HEK293 (cell line): ENCODE results near the gene MALL.

Experiments used
- KLF10 ChIP-seq: fragments of 450-650 bp; IDR thresholded peaks from 2 replicates; pipeline ENCODE4 v1.5.1; 2018; ENCODE audit warnings: missing biosample characterization, mild to moderate bottlenecking, missing genetic modification characterization
- RBAK ChIP-seq: fragments of 450-650 bp; formaldehyde crosslinking; IDR thresholded peaks from 2 replicates; pipeline ENCODE4 v1.5.1; 2016; ENCODE audit warnings: missing biosample characterization, missing genetic modification characterization
- SP2 ChIP-seq: fragments of 450-650 bp; formaldehyde crosslinking; IDR thresholded peaks from 2 replicates; pipeline ENCODE4 v1.5.1; 2016; ENCODE audit warnings: missing biosample characterization, missing genetic modification characterization
- YY1 ChIP-seq: fragments of 450-650 bp; formaldehyde crosslinking; IDR thresholded peaks from 2 replicates; pipeline ENCODE4 v1.5.1; 2018; ENCODE audit warnings: missing biosample characterization, missing genetic modification characterization
- ZBTB1 ChIP-seq: fragments of 450-650 bp; formaldehyde crosslinking; IDR thresholded peaks from 2 replicates; pipeline ENCODE4 v1.5.1; 2016; ENCODE audit warnings: missing biosample characterization, missing genetic modification characterization
- ZBTB49 ChIP-seq: fragments of 450-650 bp; formaldehyde crosslinking; IDR thresholded peaks from 2 replicates; pipeline ENCODE4 v1.5.1; 2016; ENCODE audit warnings: missing biosample characterization, missing genetic modification characterization, low read depth
- ZFP37 ChIP-seq: fragments of 450-650 bp; formaldehyde crosslinking; IDR thresholded peaks from 2 replicates; pipeline ENCODE4 v1.5.1; 2016; ENCODE audit warnings: missing biosample characterization, missing genetic modification characterization
- ZNF19 ChIP-seq: fragments of 450-650 bp; formaldehyde crosslinking; IDR thresholded peaks from 2 replicates; pipeline ENCODE4; 2016; ENCODE audit warnings: missing biosample characterization, missing genetic modification characterization, low read depth
- ZNF398 ChIP-seq: fragments of 450-650 bp; formaldehyde crosslinking; IDR thresholded peaks from 2 replicates; pipeline ENCODE4 v1.5.1; 2017; ENCODE audit warnings: missing biosample characterization, missing genetic modification characterization
- ZNF449 ChIP-seq: fragments of 450-650 bp; formaldehyde crosslinking; IDR thresholded peaks from 2 replicates; pipeline ENCODE4 v1.5.1; 2017; ENCODE audit warnings: missing biosample characterization, mild to moderate bottlenecking, missing genetic modification characterization, moderate library complexity
- ZNF521 ChIP-seq: fragments of 450-650 bp; formaldehyde crosslinking; IDR thresholded peaks from 2 replicates; pipeline ENCODE4 v1.5.1; 2017; ENCODE audit warnings: missing biosample characterization, mild to moderate bottlenecking, missing genetic modification characterization
- ZNF76 ChIP-seq: fragments of 450-650 bp; formaldehyde crosslinking; IDR thresholded peaks from 2 replicates; pipeline ENCODE4; 2016; ENCODE audit warnings: low read depth, missing biosample characterization, missing genetic modification characterization, borderline replicate concordance
- TF ChIP-seq, protein P1 (sequence below): fragments of 450-650 bp; formaldehyde crosslinking; IDR thresholded peaks from 2 replicates; pipeline ENCODE4 v1.5.1; 2016; ENCODE audit warnings: missing biosample characterization, missing genetic modification characterization
- TF ChIP-seq, protein P2 (sequence below): fragments of 450-650 bp; IDR thresholded peaks from 2 replicates; pipeline ENCODE4 v1.5.1; 2018; ENCODE audit warnings: missing biosample characterization, mild to moderate bottlenecking, missing genetic modification characterization

DNA sequence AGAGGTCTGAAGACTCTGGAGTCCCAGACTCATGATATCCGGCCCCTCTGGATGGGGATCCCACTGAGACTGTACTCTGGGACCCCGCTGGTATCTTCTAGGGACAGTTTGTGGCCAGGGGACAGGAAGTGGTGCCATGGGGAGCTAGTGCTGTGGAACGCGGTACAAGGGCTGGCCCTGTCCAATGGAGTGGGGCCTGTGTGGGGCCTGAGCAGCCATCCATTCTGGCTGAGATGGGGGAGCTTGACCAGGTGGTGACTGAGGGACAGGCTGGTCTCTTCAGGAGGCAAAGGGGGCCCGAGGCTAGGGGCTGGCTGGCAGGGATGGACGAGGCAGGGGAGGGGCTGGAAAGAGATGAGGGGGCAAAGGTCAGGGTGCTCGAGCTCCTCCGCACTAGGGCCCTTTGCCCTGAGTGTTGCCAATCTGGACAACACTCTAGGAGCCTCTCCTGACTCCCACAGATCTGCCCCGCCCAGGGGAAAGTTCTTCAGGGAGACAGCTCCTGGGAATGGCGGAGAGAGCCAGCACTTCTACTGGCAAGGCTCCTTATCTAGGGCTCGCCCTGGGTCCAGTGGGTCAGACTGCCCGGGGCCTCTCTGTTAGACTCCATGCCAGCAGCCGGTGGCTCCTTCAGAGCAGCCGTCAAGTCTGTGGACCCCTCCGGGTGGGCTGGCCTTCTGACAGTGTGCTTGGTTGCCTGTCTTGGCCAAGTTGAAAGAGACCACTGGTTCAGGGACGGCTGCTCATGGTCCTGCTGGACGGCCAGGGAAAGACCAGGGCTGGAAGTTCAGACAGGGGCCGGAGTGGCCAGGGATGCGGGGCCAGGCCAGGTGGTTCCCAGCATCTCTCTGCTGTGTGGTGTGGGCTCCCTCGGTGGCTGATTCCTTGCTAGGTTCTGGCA is 12.3 kb downstream of the MALL start:
- TF ChIP-seq ZFP37 (tag by site-specific recombination): no peak
- no peak for TF ChIP-seq SP2 (tag by site-specific recombination)
- no peak for TF ChIP-seq ZBTB1 (tag by site-specific recombination)
- TF ChIP-seq, protein P1, sequence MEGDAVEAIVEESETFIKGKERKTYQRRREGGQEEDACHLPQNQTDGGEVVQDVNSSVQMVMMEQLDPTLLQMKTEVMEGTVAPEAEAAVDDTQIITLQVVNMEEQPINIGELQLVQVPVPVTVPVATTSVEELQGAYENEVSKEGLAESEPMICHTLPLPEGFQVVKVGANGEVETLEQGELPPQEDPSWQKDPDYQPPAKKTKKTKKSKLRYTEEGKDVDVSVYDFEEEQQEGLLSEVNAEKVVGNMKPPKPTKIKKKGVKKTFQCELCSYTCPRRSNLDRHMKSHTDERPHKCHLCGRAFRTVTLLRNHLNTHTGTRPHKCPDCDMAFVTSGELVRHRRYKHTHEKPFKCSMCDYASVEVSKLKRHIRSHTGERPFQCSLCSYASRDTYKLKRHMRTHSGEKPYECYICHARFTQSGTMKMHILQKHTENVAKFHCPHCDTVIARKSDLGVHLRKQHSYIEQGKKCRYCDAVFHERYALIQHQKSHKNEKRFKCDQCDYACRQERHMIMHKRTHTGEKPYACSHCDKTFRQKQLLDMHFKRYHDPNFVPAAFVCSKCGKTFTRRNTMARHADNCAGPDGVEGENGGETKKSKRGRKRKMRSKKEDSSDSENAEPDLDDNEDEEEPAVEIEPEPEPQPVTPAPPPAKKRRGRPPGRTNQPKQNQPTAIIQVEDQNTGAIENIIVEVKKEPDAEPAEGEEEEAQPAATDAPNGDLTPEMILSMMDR (tag by site-specific recombination): no peak
- TF ChIP-seq ZNF19 (tag by site-specific recombination): no peak
- TF ChIP-seq KLF10 (tag by site-specific recombination): no peak
- no peak for TF ChIP-seq ZNF521 (tag by site-specific recombination)
- no peak for TF ChIP-seq YY1 (tag by site-specific recombination)
- no peak for TF ChIP-seq ZNF398 (tag by site-specific recombination)
- TF ChIP-seq ZNF449: no peak
- TF ChIP-seq RBAK (tag by site-specific recombination): no peak
- TF ChIP-seq ZNF76 (tag by site-specific recombination): no peak
- TF ChIP-seq ZBTB49: no peak
- TF ChIP-seq, protein P2, sequence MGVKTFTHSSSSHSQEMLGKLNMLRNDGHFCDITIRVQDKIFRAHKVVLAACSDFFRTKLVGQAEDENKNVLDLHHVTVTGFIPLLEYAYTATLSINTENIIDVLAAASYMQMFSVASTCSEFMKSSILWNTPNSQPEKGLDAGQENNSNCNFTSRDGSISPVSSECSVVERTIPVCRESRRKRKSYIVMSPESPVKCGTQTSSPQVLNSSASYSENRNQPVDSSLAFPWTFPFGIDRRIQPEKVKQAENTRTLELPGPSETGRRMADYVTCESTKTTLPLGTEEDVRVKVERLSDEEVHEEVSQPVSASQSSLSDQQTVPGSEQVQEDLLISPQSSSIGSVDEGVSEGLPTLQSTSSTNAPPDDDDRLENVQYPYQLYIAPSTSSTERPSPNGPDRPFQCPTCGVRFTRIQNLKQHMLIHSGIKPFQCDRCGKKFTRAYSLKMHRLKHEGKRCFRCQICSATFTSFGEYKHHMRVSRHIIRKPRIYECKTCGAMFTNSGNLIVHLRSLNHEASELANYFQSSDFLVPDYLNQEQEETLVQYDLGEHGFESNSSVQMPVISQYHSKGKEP (tag by site-specific recombination): no peak
